Caco-2 (cell line): Measurements from ENCODE around the gene TRIP13. TPM values are rescaled to one million over a fixed set of nuclear protein-coding genes. Genes with fewer than 3 reads are reported as not detected.
"Not testable (repeated sequence)": the region's sequence is repeated elsewhere in the genome, so short reads cannot be mapped to it uniquely, and the experiment has no call there.

Source experiments
- BruUV-seq: library from RNA; stranded (reverse); fragments of 400-500 nt; replicated peaks from 2 replicates; lab custom pipeline; 2021; lab: Mats Ljungman, UMichigan
- CTCF ChIA-PET: fragments of 300-600 bp; sonication (Branson Sonifier 250); formaldehyde crosslinking; loops from one replicate; lab custom pipeline; 2022; ENCODE audit warnings: antibody characterized with exemption; lab: Charles Lee
- POLR2A ChIA-PET: fragments of 300-600 bp; sonication (Branson Sonifier 250); formaldehyde crosslinking; loops from one replicate; lab custom pipeline; 2022; ENCODE audit warnings: antibody characterized with exemption; lab: Charles Lee
- DNase-seq, 2 experiments: peaks; one replicate each; pipeline versions ENCODE4 v3.0.0 to v3.0.0-alpha.2; 2020 to 2022
- H3K27me3 ChIP-seq: replicated peaks from 2 replicates; pipeline ENCODE4 v1.6.0; 2011; ENCODE audit warnings: low read length; ENCODE audit not compliant: control insufficient read depth, insufficient read depth
- H3K36me3 ChIP-seq: 2 replicates; pipeline ENCODE4 v1.5.1; 2011; ENCODE audit warnings: low read length; ENCODE audit not compliant: control insufficient read depth, insufficient read depth
- H3K4me1 ChIP-seq: fragments of 250-450 bp; sonication (Bioruptor Pico); 2 replicates; pipeline ENCODE4 v1.5.1; 2020; ENCODE audit warnings: mild to moderate bottlenecking
- H3K4me3 ChIP-seq: 2 replicates; pipeline ENCODE4 v1.5.1; 2011; ENCODE audit warnings: low read depth, mild to moderate bottlenecking, control low read depth, low read length
- H3K9me3 ChIP-seq: fragments of 250-450 bp; sonication (Bioruptor Pico); 2 replicates; pipeline ENCODE4 v1.5.1; 2020; ENCODE audit warnings: mild to moderate bottlenecking, moderate library complexity
- H3K27ac Mint-ChIP-seq: one replicate; pipeline ENCODE4 v1.8.0; 2022; ENCODE audit warnings: mixed read lengths; ENCODE audit not compliant: unreplicated experiment
- H3K27me3 Mint-ChIP-seq: one replicate; pipeline ENCODE4 v1.8.0; 2022; ENCODE audit warnings: mixed read lengths; ENCODE audit not compliant: insufficient read depth, unreplicated experiment
- H3K36me3 Mint-ChIP-seq: one replicate; pipeline ENCODE4 v1.8.0; 2022; ENCODE audit warnings: mild to moderate bottlenecking, mixed read lengths; ENCODE audit not compliant: insufficient read depth, unreplicated experiment
- H3K4me1 Mint-ChIP-seq: one replicate; pipeline ENCODE4 v1.8.0; 2022; ENCODE audit warnings: low read depth, mixed read lengths; ENCODE audit not compliant: unreplicated experiment
- H3K4me3 Mint-ChIP-seq: one replicate; pipeline ENCODE4 v1.8.0; 2022; ENCODE audit warnings: mild to moderate bottlenecking, moderate library complexity, mixed read lengths; ENCODE audit not compliant: unreplicated experiment
- H3K9me3 Mint-ChIP-seq: one replicate; pipeline ENCODE4 v1.8.0; 2022; ENCODE audit warnings: mixed read lengths; ENCODE audit not compliant: unreplicated experiment
- intact Hi-C: fragments of 100-400 bp; cut with micrococcal nuclease; formaldehyde crosslinking; loops from one replicate; pipeline ENCODE4 v1.10.0; 2022; ENCODE audit not compliant: unreplicated experiment
- total RNA-seq: library from RNA; stranded (reverse); gene quantifications from 2 replicates; pipeline ENCODE4 v1.2.3, GENCODE V29; 2022
- TF ChIP-seq, protein P1 (sequence below), 2 experiments: fragments of 200-600 bp in 1 of 2; IDR thresholded peaks; 1 replicate in 1 of 2; 2 replicates in 1 of 2; pipeline versions ENCODE4 v1.5.1 to v1.8.0; 2011 to 2022; ENCODE audit warnings: antibody characterized with exemption in 1 of 2, control low read depth in 1 of 2, inconsistent platforms in 1 of 2, low read depth in 1 of 2, low read length in 1 of 2, mild to moderate bottlenecking in 1 of 2, moderate library complexity in 1 of 2; ENCODE audit not compliant: insufficient read depth in 1 of 2, severe bottlenecking in 1 of 2, unreplicated experiment in 1 of 2

The TRIP13 gene
- total RNA-seq, 1 experiment from 2014 or later, result 42.5 TPM

- H3K4me3 ChIP-seq, result no peak overlapping the region
- Mint-ChIP-seq H3K4me3 (no peak overlapping the region), H3K27ac (no peak overlapping the region), H3K9me3 (no peaks in the 10 kb centered on the region), H3K36me3 (no peaks in the 10 kb centered on the region), H3K4me1 (peaks cover 8% of the 10 kb centered on the region), H3K27me3 (no peaks in the 10 kb centered on the region)
- no peaks in the 10 kb centered on the region for H3K36me3 ChIP-seq
- H3K27me3 ChIP-seq, result no peaks in the 10 kb centered on the region
- POLR2A ChIA-PET, result no interaction called here
- no peaks in the 10 kb centered on the region for H3K4me1 ChIP-seq
- TF ChIP-seq, protein P1, sequence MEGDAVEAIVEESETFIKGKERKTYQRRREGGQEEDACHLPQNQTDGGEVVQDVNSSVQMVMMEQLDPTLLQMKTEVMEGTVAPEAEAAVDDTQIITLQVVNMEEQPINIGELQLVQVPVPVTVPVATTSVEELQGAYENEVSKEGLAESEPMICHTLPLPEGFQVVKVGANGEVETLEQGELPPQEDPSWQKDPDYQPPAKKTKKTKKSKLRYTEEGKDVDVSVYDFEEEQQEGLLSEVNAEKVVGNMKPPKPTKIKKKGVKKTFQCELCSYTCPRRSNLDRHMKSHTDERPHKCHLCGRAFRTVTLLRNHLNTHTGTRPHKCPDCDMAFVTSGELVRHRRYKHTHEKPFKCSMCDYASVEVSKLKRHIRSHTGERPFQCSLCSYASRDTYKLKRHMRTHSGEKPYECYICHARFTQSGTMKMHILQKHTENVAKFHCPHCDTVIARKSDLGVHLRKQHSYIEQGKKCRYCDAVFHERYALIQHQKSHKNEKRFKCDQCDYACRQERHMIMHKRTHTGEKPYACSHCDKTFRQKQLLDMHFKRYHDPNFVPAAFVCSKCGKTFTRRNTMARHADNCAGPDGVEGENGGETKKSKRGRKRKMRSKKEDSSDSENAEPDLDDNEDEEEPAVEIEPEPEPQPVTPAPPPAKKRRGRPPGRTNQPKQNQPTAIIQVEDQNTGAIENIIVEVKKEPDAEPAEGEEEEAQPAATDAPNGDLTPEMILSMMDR (IDR thresholded peaks at IDR 0.05; ENCODE audit: insufficient read depth in 1 of 2, low read depth in 1 of 2, low read length in 1 of 2, severe bottlenecking in 1 of 2, unreplicated experiment in 1 of 2), result no peak
- no peak for DNase-seq
- CTCF ChIA-PET, result no interaction called here
- intact Hi-C loops, result no loop called here
- H3K9me3 ChIP-seq, result 0 out of 2 replicates have a peak, but pooled peaks cover 3% of the 10 kb centered on the region
- BruUV-seq, result no TSS peak
Measured at GRCh38 chr5:932151-932627, 39.5 kb downstream of the TRIP13 start.

GRCh38 chr5:932628-933250, 40.1 kb downstream of the TRIP13 start:
- ChIA-PET POLR2A (no interaction called here), CTCF (no interaction called here)
- peaks cover 8% of the 10 kb centered on the region for H3K4me1 Mint-ChIP-seq
- no peaks in the 10 kb centered on the region for H3K27me3 Mint-ChIP-seq
- BruUV-seq, result no TSS peak
- Histone ChIP-seq H3K4me1 (no peaks in the 10 kb centered on the region), H3K27me3 (no peaks in the 10 kb centered on the region), H3K9me3 (0 out of 2 replicates have a peak, but pooled peaks cover 3% of the 10 kb centered on the region), H3K4me3 (no peak overlapping the region), H3K36me3 (no peaks in the 10 kb centered on the region)
- DNase-seq, result no peak
- intact Hi-C loops, result no loop called here
- no peak overlapping the region for H3K4me3 Mint-ChIP-seq
- H3K9me3 Mint-ChIP-seq, result no peaks in the 10 kb centered on the region
- no peaks in the 10 kb centered on the region for H3K36me3 Mint-ChIP-seq
- H3K27ac Mint-ChIP-seq, result no peak overlapping the region
- TF ChIP-seq, protein P1 (IDR thresholded peaks at IDR 0.05; ENCODE audit: insufficient read depth in 1 of 2, low read depth in 1 of 2, low read length in 1 of 2, severe bottlenecking in 1 of 2, unreplicated experiment in 1 of 2), result no peak

DNA sequence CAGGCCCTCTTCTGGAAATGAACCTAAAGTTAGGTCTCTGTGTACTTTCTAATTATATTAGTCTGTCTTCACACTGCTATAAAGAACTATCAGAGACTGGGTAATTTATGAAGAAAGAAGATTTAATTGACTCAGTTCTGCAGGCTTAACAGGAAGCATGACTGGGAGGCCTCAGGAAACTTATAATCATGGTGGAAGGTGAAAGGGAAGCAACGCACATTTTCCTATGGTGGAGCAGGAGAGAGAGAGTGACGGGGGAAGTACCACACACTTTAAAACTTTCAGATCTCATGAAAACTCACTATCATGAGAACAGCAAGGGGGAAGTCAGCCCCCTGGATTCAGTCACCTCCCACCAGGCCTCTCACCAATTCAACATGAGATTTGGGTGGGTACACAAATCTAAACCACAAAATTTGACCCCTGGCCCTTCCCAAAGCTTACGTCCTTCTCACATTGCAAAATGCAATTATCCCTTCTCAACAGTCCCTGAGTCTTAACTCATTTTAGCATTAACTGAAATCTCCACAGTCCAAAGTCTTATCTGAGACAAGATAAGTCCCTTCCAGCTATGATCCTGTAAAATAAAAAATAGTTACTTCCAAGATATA, 40.7 kb downstream of the TRIP13 start:
- CTCF ChIA-PET, result no interaction called here
- no peaks in the 10 kb centered on the region for H3K27me3 ChIP-seq
- H3K4me3 ChIP-seq, result no peak overlapping the region
- POLR2A ChIA-PET, result no interaction called here
- BruUV-seq, result no TSS peak
- Mint-ChIP-seq H3K4me1 (peaks cover 8% of the 10 kb centered on the region), H3K27me3 (no peaks in the 10 kb centered on the region), H3K27ac (no peak overlapping the region), H3K4me3 (no peak overlapping the region), H3K9me3 (no peaks in the 10 kb centered on the region), H3K36me3 (no peaks in the 10 kb centered on the region)
- no peak for DNase-seq
- H3K36me3 ChIP-seq, result no peaks in the 10 kb centered on the region
- H3K9me3 ChIP-seq, result 0 out of 2 replicates have a peak, but pooled peaks cover 3% of the 10 kb centered on the region
- TF ChIP-seq, protein P1 (IDR thresholded peaks at IDR 0.05; ENCODE audit: insufficient read depth in 1 of 2, low read depth in 1 of 2, low read length in 1 of 2, severe bottlenecking in 1 of 2, unreplicated experiment in 1 of 2), result no peak
- H3K4me1 ChIP-seq, result no peaks in the 10 kb centered on the region
- intact Hi-C loops, result no loop called here

GRCh38 chr5:933951-934350, 41.3 kb downstream of the TRIP13 start:
- H3K4me3 ChIP-seq, H3K4me3 Mint-ChIP-seq, H3K4me1 Mint-ChIP-seq, H3K27me3 ChIP-seq, DNase-seq, intact Hi-C loops, H3K27ac Mint-ChIP-seq, POLR2A ChIA-PET, H3K9me3 Mint-ChIP-seq, H3K36me3 ChIP-seq, H3K9me3 ChIP-seq, BruUV-seq, H3K27me3 Mint-ChIP-seq, H3K36me3 Mint-ChIP-seq, H3K4me1 ChIP-seq: not testable (repeated sequence)
- CTCF ChIA-PET, result interaction anchor here (0.7 to 1.1 kb wide), 2 partner anchors 76 to 234 kb away, joined by 4 read pairs; no protein-coding TSS in a partner anchor
